NCI-H2107 treated with DMSO at 0.1 percent for 48 hours (cell line): Measurements from ENCODE around the gene WDR76.

ENCODE experiments used
- DNase-seq: peaks from one replicate; lab custom pipeline; 2025; ENCODE audit not compliant: unreplicated experiment; lab: John Stamatoyannopoulos, UW

WDR76 gene

DNA sequence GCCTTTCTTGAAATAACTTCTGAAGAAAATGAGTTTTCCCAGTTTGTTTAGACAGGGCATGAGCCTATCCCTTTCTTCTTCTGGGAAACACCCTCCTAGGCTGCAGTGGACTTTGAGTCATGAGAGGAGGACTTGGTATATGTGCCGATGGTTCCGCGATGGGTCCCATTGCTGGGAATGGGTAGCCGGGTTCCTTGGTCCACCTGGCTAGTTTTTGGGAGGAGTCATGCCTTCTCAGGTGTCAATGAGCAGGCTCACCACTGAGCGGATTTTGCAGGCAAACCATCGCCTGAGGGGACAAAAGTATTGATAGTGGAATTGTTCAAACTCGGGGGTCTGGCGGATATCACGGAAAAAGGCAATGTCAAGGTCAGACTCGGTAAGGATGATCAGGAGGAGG lies 46.8 kb downstream of the WDR76 start:
- no peak for DNase-seq

DNA sequence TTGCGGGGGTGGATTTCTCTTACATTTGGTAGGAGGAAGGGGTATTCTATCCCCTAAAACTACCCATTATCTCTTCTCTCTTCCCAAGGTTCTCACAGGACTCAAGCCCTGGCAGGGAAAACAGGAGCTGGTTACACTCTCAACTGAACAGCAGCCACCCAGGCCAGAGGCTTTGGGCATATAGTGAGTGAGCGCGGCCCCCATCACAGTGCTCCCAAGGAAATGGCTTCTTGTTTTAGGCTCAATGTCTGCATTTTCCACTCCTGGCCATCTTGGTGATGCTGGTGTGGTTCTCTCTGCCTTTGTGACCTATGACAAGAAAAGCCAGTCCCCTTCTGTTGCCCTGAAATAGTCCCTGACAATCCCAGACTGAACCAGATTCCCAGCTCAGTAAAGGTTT lies 50.1 kb downstream of the WDR76 start:
- no peak for DNase-seq

DNA sequence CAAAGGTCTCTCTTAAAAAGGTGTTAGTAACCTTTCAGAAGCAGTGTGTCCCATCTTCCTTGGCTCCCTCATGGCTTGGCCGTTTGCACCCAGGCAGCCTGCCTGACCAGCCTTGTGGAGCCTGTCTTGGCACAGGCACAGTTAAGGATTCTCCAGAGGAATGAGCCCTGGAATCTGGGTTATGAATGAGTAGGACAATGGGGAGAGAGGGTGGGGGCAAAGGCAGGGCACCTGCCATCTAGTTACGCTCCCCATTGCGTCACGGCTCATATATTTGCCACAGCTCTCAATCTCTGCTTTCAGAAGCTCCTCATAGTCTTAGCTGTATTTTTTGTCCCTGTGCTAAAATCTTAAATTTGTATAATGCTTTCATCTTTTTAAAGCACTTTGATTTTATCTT lies 50.6 kb downstream of the WDR76 start:
- DNase-seq, result no peak

- no peak for DNase-seq
Observed at GRCh38 chr15:43878446-43878845, 51.6 kb downstream of the WDR76 start.

DNA sequence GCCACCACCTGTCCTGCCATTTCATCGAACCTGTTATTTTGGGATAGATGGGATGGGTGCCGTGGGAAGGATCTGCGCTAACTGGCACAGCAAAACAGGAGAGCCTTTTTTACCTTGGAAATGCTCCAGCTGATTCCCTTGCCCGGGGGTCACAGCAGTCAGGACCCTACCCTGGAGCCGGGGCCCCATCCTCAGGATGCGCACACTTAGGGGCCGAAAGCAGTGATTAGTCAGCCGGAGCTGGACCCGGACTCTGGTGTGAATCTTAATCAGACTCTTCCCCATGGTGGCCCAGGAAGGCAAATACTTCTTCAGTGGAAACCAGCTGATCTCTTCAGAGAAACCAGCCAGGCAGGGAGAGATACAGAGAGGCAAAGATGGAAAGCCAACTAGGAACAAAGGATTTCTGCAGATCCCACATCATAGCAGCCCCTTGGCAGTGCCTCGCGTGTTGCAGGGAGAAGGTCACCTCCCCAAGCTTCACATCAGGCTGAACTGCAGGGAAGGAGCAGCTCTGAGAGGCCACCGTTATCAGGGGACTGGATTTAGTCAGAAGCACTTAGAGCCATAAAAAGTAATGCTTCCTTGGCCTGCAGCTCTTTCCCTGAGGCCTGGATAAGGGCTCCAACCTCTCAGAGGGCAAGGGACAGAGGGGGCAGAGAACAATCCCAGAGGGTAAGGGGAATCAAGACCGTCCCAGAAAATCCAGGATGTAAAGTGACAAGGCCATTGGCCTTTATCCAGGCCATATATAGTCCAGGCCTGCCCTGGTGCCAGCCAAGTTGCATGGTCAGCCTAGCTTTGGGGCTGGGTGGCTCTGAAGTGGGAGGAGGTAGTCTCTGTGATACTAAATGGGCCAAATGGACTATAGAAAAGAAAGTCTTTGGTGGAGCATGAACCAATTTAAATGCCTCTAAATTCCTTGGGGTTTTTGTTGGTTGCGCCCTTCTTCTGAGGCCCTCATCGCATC lies 52.9 kb downstream of the WDR76 start:
- no peak for DNase-seq

GRCh38 chr15:43880406-43881194 lies 53.8 kb downstream of the WDR76 start:
- no peak for DNase-seq

- no peak for DNase-seq
Observed at GRCh38 chr15:43881245-43881644, 54.4 kb downstream of the WDR76 start.

GRCh38 chr15:43881944-43882343 lies 55.1 kb downstream of the WDR76 start:
- DNase-seq, result no peak

GRCh38 chr15:43883571-43883970 lies 56.8 kb downstream of the WDR76 start:
- DNase-seq, result no peak

DNA sequence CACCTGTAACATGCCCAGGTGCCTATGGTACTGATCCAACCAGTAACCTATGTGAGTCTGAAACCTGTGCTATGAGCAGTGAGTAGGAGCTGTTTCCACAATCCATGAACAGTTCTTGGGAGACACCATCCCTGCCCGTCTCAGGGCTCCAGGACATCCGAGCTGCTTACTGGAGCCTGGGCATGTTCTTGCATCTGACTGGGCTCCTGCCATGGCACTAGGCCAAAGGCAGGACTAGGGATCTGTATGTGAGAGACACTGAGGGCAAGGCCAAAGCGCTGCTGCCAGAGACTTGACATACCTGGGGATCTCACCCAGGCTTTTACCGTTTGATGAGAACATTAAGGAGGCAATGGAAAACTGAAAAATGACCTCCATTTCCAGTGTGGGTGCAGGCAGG lies 59.8 kb downstream of the WDR76 start:
- DNase-seq, result no peak

DNA sequence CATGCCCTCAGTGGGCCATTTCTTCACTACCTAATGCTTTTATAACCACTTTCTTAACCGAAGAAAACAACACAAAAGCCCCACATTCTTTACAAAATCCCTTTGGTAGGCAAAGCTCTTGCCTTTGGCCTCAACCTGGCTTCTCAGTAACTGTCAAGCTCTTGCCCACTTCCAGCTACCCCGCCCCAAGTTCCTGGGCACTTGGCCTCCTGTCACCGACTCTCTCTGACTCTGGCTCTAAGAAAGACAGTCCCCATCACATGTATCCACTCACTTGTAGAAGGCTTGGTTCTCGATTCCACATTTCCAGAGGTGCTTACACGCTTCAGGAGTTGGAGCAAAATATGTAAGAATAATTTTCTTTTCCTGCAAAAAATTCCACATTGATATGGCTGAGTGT lies 61.1 kb downstream of the WDR76 start:
- no peak for DNase-seq

DNA sequence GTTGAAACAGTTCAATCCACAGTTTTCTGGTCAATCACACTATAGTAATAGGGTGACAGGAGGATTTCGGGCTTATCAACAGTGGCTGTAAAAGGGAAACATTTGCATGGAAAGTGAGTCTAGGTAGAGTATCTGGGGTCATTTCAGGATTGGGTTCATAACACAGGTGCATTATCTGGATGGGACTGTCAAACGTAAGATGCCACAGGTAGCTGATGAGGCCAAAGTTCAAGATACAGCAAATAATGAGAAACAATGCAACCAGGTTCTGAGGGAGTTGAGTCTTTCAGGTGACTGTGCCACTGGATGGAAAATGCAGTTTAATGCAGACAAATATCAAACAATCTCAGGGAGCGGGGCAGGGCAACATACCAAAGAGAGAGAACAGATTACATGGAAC lies 62.2 kb downstream of the WDR76 start:
- DNase-seq, result no peak

DNA sequence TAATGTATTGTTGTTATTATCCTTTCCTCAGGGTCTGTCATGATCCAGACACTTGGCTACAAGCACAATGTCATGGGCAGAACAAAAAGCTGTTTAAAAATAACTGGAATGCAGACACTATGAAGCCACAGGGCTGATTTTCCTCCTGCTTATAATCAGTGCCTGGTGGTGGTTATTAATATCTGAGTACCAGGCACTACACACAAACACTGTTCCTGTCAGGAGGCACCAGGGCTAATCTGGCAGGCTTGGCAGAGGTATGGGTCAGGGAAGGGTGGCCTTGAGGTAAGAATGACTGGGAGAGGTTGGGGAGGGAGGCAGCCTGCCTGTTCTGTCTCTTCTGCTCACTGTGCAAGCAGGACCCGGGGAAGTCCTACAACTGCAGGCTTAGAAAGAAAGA lies 67.2 kb downstream of the WDR76 start:
- no peak for DNase-seq

DNA sequence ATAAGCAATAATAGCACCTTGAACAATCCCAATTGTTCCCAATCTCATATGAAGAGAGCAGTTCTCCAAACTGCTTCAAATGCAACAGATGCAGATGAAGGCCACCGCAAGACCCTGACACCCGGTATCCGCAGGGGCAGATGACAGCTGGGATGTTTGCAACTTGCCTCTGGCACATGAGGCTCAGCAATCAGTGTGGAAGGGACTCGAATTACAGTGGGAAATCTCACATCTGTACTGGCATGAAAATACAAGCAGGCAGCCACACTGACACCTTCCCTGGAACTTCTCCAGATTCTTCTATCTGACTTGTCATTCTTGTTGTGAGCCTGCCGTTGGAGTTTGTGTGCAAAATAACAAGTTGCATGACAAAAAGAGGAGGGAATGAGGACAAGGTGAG lies 68.8 kb downstream of the WDR76 start:
- no peak for DNase-seq

DNA sequence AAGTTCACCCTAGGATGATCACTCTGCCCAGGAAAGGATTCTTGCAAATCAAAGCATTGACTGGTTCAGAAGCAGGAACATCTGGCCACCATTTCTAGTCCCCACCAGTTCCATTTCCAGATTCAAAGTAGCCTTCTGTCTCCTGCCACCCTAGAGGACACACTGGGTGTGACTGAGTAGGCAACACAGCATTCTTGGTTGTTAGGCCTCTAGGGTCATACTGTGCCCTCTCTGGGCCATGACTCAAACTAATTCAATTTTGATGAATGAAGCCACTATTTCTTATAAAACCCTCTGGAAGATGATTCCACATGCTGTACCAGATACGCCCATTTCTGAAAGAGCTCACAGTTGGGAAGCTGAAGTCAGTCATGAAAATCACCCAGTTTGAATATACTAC lies 69.7 kb downstream of the WDR76 start:
- DNase-seq, result no peak

DNA sequence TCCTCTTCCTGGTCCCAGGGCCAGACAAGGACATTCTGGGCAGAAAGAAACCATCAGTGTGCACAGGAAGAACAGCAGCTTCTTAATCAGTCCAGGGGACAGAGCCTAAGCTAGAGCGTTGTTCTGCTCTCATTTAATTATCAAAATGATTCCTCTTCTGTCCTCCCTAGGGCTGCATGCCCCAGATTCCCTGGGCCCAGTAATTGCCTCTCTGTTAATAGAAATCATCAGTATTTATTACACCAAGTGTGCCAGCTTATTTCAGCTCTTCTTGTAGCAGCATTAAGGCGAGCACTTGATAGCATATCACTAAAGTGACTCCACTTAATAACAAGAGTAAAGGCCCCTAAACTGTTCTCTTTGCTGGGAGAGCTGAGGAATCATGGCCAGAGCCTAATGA lies 72.1 kb downstream of the WDR76 start:
- no peak for DNase-seq

GRCh38 chr15:43899928-43900327 lies 73.1 kb downstream of the WDR76 start:
- no peak for DNase-seq

- no peak for DNase-seq
Observed at GRCh38 chr15:43900996-43901395, 74.2 kb downstream of the WDR76 start.

DNA sequence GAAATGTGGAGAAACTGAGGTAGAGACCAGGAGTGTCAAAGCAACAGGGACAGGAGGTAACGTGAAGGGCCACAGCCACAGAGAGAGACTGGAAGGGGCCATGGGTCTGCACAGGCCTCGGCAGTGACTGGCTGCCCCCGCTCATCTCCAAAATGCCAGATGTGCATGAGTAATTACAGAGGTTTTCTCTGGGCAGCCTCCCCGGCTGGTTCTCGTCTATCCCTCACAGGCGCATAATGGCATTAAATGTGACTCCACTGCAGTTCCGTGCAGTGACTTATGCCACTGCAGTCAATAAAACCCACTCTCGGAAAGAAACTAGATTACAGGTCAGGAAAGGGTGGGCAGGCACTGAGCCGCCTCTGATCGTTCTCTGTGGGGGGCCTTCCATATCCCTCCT lies 74.7 kb downstream of the WDR76 start:
- DNase-seq, result no peak

GRCh38 chr15:43903864-43904290 lies 77.1 kb downstream of the WDR76 start:
- peak; percentile 8 for DNase-seq

DNA sequence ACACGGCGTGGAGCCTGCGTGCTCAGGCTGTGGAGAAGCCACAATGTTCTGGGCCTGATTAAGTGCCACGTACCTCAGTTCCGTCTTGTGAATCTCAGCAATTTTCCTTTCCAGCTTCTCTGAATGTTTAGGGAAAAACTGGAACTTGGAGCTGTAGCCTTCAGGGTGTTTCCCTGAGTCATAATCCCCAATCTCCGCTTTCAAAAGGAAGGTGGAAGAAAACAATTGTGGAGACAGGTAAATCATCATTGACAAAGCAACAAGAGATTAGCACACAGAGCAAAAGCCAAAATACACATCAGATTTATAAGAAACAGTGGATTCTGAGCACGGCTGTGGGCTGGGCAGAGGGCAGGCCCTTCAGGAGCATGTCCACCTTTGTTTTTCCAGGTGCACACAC lies 79.0 kb downstream of the WDR76 start:
- no peak for DNase-seq

GRCh38 chr15:43908516-43909050 lies 81.8 kb downstream of the WDR76 start:
- DNase-seq, result no peak
